NCI-H2196 (cell line): Measurements from ENCODE around the gene C17orf114.
A peak's percentile ranks its signal among the peaks of the same experiment; 100 is the strongest.

ENCODE experiments used
- DNase-seq: peaks from one replicate; lab custom pipeline; 2025; ENCODE audit not compliant: unreplicated experiment; lab: John Stamatoyannopoulos, UW

C17orf114 gene

GRCh38 chr17:4823373-4824089 lies 21.4 kb upstream of the C17orf114 start:
- DNase-seq = no peak

- no peak for DNase-seq
Measured at GRCh38 chr17:4822835-4823234, 20.7 kb upstream of the C17orf114 start.

- DNase-seq = no peak
Measured at GRCh38 chr17:4818276-4818675, 16.1 kb upstream of the C17orf114 start.

GRCh38 chr17:4816826-4817225 lies 14.7 kb upstream of the C17orf114 start:
- DNase-seq = no peak

DNA sequence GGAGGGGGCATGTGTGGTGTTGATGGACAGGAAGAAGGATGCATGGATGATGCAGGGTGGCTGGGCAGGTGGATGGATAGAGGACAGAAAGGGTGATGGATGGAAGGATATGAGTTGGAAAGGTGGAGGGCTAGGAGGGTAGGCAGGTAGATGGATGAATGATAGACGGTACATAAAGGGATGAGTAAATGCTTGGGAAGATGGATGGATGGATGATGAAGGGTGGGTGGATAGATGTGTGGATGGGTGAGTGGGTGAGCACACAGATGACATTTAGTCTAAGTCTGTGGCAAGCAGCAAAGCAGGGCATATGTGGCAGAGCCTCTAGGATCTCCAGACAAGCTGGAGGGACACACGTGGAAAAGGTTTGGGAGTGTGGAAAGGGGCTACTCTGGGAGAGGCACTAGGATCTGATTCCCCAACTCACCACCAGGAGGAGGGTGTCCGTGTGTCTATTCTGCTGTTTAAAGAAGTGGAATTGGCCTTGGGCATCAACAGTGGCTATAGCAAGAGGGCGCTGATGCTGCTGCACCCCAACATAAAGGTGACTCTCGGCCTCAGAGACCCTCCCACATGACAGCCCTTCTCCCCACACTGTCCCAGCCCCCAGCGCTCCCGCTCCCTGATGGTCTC lies 13.0 kb upstream of the C17orf114 start:
- DNase-seq = no peak

DNA sequence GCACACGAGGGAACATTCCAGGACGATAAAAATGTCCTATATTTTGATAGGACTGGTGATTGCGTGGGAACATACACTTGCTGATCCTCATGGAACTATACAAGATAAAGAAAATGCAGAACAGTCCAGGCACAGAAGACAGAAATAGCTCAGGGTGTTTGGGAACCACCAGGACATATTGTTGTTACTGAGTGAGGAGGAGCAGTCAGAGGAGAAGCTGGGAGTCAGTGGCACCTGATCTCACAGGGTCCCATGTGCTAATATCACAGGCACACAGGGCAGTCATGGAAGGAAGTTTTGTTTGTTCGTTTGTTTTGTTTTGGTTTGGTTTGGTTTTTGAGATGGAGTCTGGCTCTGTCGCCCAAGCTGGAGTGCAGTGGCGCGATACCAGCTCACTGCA lies 10.6 kb upstream of the C17orf114 start:
- no peak for DNase-seq

- DNase-seq = no peak
Measured at GRCh38 chr17:4811471-4811870, 9.3 kb upstream of the C17orf114 start.

- DNase-seq = no peak
Measured at GRCh38 chr17:4810696-4811290, 8.7 kb upstream of the C17orf114 start.

GRCh38 chr17:4808378-4808767 lies 6.2 kb upstream of the C17orf114 start:
- DNase-seq = peak; percentile 3

- no peak for DNase-seq
Measured at GRCh38 chr17:4807605-4808377, 5.7 kb upstream of the C17orf114 start.

DNA sequence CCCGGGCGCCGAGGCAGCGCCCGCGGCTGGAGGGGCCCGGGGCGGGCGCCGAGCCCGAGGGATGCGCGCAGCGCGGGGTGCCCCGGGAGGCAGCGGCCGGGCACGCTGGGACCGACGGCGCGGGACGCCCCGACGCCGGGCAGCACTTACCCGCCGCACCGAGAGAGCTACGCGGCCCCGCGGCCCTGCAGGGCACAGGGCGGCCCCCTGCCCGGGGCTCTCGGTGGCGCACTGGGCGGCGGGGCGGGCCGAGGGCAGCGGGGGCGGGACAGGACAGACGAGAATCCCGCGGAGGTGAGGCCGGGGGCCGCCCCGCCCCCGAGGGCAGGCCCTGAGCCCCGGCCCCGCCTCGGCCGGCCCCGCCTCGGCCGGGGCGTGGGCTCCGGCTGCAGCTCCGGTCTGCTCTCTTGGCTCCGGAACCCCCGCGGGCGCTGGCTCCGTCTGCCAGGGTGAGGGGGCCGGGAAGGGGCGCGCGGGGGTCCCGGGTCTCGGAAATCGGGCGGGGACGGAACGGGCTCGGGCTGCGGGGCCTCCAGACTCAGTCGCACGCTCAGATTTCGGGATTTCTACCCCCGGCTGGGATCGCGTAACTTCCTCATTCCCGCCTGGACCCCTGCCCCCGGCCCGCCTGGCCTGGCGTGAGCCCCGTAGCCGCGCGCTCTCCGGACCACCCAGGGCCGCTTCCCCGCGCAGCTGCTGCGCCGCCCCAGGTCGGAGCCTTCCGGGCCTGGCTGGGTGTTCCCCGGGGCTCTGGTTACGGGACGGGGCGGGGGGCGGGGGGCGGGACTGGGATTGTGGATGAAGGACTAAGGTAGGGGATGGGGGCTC lies 4.9 kb upstream of the C17orf114 start, which contains the start of gene PLD2:
TSS of gene PLD2 (plus strand) at position 376 of the 828 bp plus-strand sequence. CDS start 621 bp downstream, outside the sequence.
- peak; percentile 73 for DNase-seq

GRCh38 chr17:4806456-4806776 lies 4.3 kb upstream of the C17orf114 start:
- no peak for DNase-seq

GRCh38 chr17:4800462-4801196 lies 1.5 kb downstream of the C17orf114 start:
- peak; percentile 39 for DNase-seq

DNA sequence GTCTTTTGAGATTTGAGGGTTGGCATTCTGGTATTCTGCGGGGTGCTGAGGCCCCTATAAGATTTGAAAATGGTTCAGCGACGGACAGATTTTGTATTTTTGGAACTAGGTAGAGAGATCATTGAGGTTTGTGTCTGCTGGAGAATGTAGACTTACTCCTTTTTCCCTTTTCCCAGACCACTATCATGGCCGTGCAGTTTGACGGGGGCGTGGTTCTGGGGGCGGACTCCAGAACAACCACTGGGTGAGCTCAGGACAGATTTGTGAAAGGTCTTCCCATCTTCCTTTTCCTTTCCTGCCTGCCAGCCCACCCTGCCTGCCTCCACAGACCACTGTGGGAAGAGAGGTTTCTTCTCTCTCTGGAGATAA lies 5.6 kb downstream of the C17orf114 start:
- DNase-seq = peak; percentile 6

GRCh38 chr17:4795168-4795567 lies 7.0 kb downstream of the C17orf114 start:
- DNase-seq = no peak

DNA sequence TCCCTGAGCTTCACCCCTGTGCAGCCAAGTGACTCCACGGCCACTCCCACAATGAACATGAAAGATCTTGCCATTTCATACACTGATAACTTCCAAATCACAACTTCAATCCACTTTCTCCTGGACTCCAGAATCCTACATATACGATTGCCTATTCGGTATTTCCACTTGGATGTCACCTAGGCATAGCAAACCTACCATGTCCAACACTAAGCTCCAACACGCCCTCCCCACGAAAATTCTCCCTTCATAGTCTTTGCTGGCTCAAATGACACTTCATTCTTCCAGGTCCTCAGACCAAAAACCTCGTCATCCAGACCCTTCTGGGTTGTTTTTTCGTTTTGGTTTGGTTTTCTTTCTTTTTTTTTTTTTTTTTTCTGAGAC lies 11.4 kb downstream of the C17orf114 start:
- no peak for DNase-seq

DNA sequence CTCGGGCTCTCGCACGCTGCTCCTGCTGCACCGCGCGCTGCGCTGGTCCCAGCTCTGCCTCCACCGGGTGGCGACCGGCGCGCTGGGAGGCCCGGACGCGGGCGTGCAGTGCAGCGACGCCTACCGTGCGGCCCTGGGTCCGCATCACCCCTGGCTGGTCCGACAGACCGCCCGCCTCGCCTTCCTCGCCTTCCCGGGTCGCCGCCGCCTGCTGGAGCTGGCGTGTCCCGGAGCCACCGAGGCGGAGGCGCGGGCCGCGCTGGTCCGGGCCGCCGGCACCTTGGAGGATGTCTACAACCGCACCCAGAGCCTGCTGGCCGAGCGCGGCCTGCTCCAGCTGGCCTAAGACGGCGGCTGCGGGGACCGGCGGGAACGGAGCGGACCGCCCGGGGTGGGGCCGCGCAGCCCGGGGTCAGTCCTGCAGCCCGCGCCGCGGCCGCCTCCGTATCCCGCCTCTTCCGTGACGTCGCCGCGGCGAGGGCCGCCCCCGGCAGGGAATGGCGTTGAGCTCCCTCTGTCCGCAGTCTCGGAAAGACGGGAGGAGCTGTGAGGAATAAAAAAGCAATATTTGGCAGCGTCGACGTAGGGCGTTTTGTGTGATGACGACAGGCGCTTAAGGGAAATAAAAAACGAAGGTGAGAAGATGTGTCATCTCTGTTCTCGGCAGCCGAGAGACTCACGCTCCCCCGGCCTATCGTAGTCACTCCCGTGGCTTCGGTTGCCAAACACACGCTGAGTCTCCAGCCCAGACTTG lies 12.0 kb downstream of the C17orf114 start:
- peak; percentile 73 for DNase-seq

DNA sequence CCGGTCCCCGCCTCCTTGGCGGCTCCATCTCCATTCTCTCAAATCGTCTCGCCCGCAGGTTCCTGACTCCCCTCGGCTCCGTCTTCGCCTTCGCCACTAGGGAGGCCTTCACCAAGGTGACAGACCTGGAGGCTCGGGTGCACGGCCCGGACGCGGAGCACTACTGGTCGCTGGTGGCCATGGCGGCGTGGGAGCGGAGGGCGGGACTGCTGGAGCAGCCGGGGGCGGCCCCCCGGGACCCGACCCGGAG lies 12.5 kb downstream of the C17orf114 start:
- no peak for DNase-seq

GRCh38 chr17:4788807-4789700 lies 13.1 kb downstream of the C17orf114 start, which contains the start of gene GLTPD2:
Gene GLTPD2 (plus strand): TSS chr17:4788964. CDS start chr17:4789012, 48 bp downstream.
- no peak for DNase-seq
